GM23338 (cell line): ENCODE measurements around the gene ZBTB5. TPM values are rescaled to one million over a fixed set of nuclear protein-coding genes. Genes with fewer than 3 reads are reported as not detected.
"Not testable (repeated sequence)": the region's sequence is repeated elsewhere in the genome, so short reads cannot be mapped to it uniquely, and the experiment has no call there.

Experiments used
- ATAC-seq: fragments of 200-7000 bp; cut with Tn5 transposase; 3 replicates; pipeline ENCODE4 v1.9.1; 2020
- DNase-seq: peaks from one replicate; pipeline ENCODE4 v3.0.0-alpha.2; 2015; ENCODE audit warnings: low spot score
- H2AFZ ChIP-seq: fragments of 200-600 bp; sonication (generic); 2 replicates; pipeline ENCODE4 v1.8.0; 2016; ENCODE audit warnings: antibody characterized with exemption, mild to moderate bottlenecking, moderate library complexity
- H3F3A ChIP-seq: fragments of 200-600 bp; sonication (generic); replicated peaks from 2 replicates; pipeline ENCODE4 v1.8.0; 2017; ENCODE audit warnings: antibody characterized with exemption, mixed run types, low read depth
- H3K27ac ChIP-seq: fragments of 200-600 bp; sonication (generic); 2 replicates; pipeline ENCODE4 v1.6.1; 2016; ENCODE audit warnings: low read depth
- H3K27me3 ChIP-seq: fragments of 200-600 bp; sonication (generic); 2 replicates; pipeline ENCODE4 v1.8.0; 2016; ENCODE audit warnings: mild to moderate bottlenecking, mixed run types, moderate library complexity; ENCODE audit not compliant: insufficient read depth
- H3K36me3 ChIP-seq: fragments of 200-600 bp; sonication (generic); 2 replicates; pipeline ENCODE4 v1.8.0; 2016; ENCODE audit warnings: mild to moderate bottlenecking; ENCODE audit not compliant: insufficient read depth
- H3K4me1 ChIP-seq: fragments of 200-600 bp; sonication (generic); 2 replicates; pipeline ENCODE4 v1.8.0; 2016; ENCODE audit warnings: mild to moderate bottlenecking, moderate library complexity; ENCODE audit not compliant: insufficient read depth
- H3K4me2 ChIP-seq: fragments of 200-600 bp; sonication (generic); 2 replicates; pipeline ENCODE4 v1.7.1; 2017; ENCODE audit warnings: mixed run types
- H3K4me3 ChIP-seq: fragments of 200-600 bp; sonication (generic); 2 replicates; pipeline ENCODE4 v1.6.1; 2016; ENCODE audit warnings: mixed run types
- H3K79me2 ChIP-seq: fragments of 200-600 bp; sonication (generic); replicated peaks from 2 replicates; pipeline ENCODE4 v1.8.0; 2017; ENCODE audit warnings: mild to moderate bottlenecking; ENCODE audit not compliant: insufficient read depth
- H3K9me2 ChIP-seq: fragments of 200-600 bp; sonication (generic); 2 replicates; pipeline ENCODE4 v1.8.0; 2017; ENCODE audit not compliant: insufficient read depth
- H4K20me1 ChIP-seq: fragments of 200-600 bp; sonication (generic); replicated peaks from 2 replicates; pipeline ENCODE4 v1.8.0; 2017; ENCODE audit warnings: mild to moderate bottlenecking; ENCODE audit not compliant: insufficient read depth
- H3K27ac Mint-ChIP-seq: 2 replicates; pipeline ENCODE4 v1.8.0; 2020; ENCODE audit warnings: inconsistent platforms, mild to moderate bottlenecking, moderate library complexity, mixed read lengths
- H3K27me3 Mint-ChIP-seq: 3 replicates; pipeline ENCODE4 v1.8.0; 2022; ENCODE audit warnings: low read depth, mild to moderate bottlenecking, moderate library complexity, mixed read lengths, inconsistent platforms; ENCODE audit not compliant: insufficient read depth, poor library complexity
- H3K36me3 Mint-ChIP-seq: 3 replicates; pipeline ENCODE4 v1.8.0; 2021; ENCODE audit warnings: low read depth, mild to moderate bottlenecking, inconsistent platforms, moderate library complexity, mixed read lengths
- H3K4me1 Mint-ChIP-seq: 3 replicates; pipeline ENCODE4 v1.8.0; 2020; ENCODE audit warnings: mild to moderate bottlenecking, inconsistent platforms, mixed read lengths
- H3K4me3 Mint-ChIP-seq: 3 replicates; pipeline ENCODE4 v1.8.0; 2021; ENCODE audit warnings: moderate library complexity, mild to moderate bottlenecking, inconsistent platforms, mixed read lengths
- H3K9me3 Mint-ChIP-seq: 3 replicates; pipeline ENCODE4 v1.8.0; 2020; ENCODE audit warnings: moderate library complexity, mild to moderate bottlenecking, inconsistent platforms, mixed read lengths
- EZH2 ChIP-seq: fragments of 200-600 bp; sonication (generic); IDR thresholded peaks from one replicate; pipeline ENCODE4 v1.8.0; 2017; ENCODE audit warnings: antibody characterized with exemption, mild to moderate bottlenecking, low read depth; ENCODE audit not compliant: unreplicated experiment
- EZH2phosphoT487 ChIP-seq: fragments of 200-600 bp; sonication (generic); IDR thresholded peaks from one replicate; pipeline ENCODE4 v1.8.1; 2018; ENCODE audit warnings: antibody characterized with exemption; ENCODE audit not compliant: unreplicated experiment
- POLR2AphosphoS5 ChIP-seq: IDR thresholded peaks from 2 replicates; pipeline ENCODE4 v1.6.1; 2016; ENCODE audit warnings: antibody characterized with exemption, low read depth
- STAT1 ChIP-seq: IDR thresholded peaks from one replicate; pipeline ENCODE4 v1.6.1; 2016; ENCODE audit warnings: antibody characterized with exemption; ENCODE audit not compliant: unreplicated experiment
- ZNF114 ChIP-seq: fragments of 250-450 bp; sonication (Bioruptor Pico); IDR thresholded peaks from 2 replicates; pipeline ENCODE4 v1.5.0; 2020; ENCODE audit warnings: mild to moderate bottlenecking, moderate library complexity
- ZNF331 ChIP-seq: fragments of 250-450 bp; sonication (Bioruptor Pico); IDR thresholded peaks from 2 replicates; pipeline ENCODE4 v1.5.0; 2020; ENCODE audit warnings: low read depth, mild to moderate bottlenecking, moderate library complexity
- polyA plus RNA-seq: library from polyadenylated mRNA; unstranded; fragments of >200 nt; fragmentation: Nextera tagmentation; extraction: Ambion mirVana; gene quantifications from 2 replicates; pipeline ENCODE4 v1.2.1, GENCODE V29; 2016
- total RNA-seq: library from RNA; depleted of rRNA; stranded (reverse); fragments of >200 nt; shearing (Covaris generic); gene quantifications from 2 replicates; pipeline ENCODE4 v1.2.3, GENCODE V29; 2014
- TF ChIP-seq, protein P1 (sequence below): IDR thresholded peaks from 2 replicates; pipeline ENCODE4 v1.6.1; 2016; ENCODE audit warnings: antibody characterized with exemption
- TF ChIP-seq, protein P2 (sequence below): IDR thresholded peaks from one replicate; pipeline ENCODE4 v1.6.1; 2018; ENCODE audit warnings: antibody characterized with exemption; ENCODE audit not compliant: unreplicated experiment
- TF ChIP-seq, protein P3 (sequence below), 2 experiments: fragments of 200-600 bp in 1 of 2; sonication (generic) in 1 of 2; conservative IDR thresholded peaks; 2 replicates each; pipeline versions ENCODE4 v1.5.1 to v1.6.1; 2016 to 2017; ENCODE audit warnings: antibody characterized with exemption in 2 of 2, low read depth in 2 of 2, mild to moderate bottlenecking in 2 of 2, moderate library complexity in 1 of 2

Gene ZBTB5
- total and polyA plus RNA-seq, 2 experiments from 2014 or later = 2.8 to 19.5 TPM

DNA sequence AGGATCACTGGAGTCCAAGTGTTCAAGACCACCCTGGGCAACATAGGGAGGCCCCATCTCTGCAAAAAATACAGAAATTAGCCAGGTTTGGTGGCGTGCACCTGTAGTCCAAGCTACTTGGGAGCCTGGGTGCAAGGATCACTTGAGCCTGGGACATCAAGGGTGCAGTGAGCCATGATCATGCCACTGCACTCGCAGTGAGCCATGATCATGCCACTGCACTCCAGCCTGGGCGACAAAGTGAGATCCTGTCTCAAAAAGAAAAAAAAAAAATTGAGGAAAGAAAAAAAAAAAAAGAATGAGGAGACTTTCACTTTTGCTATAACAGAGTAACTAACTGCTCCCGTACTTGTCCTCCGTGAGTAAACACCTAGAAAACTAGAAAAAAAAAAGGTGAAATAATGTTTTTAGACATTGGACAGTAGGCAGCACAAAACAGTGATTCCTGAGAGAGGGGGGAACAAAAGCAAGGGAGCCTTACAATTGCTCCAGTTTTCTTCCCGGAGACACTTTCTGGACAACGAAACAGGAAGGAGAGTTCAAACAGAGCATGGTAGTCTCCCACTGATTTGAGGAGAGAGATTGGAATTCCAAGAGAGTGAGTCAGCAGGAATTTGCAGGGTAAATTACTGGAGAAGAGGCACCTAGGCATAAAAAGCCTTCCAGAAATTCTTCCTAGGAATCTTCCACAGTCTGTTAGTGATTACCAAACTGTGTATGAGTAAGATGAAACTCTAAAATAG lies 6.9 kb upstream of the ZBTB5 start:
- peaks cover 13% of the 10 kb centered on the region for H3K27me3 Mint-ChIP-seq
- H3K79me2 ChIP-seq = no peaks in the 10 kb centered on the region
- DNase-seq (peak; percentile 95), ATAC-seq (peak; percentile 89)
- H3K4me2 ChIP-seq = peak overlapping the region; percentile 6; the same call in 1 of the 2 replicates
- H2AFZ ChIP-seq = no peak overlapping the region
- peak overlapping the region; percentile 98 for H3K27ac Mint-ChIP-seq
- no peaks in the 10 kb centered on the region for H3K27me3 ChIP-seq
- peak overlapping the region; percentile 48; the same call in 2 of the 3 replicates for H3K4me3 Mint-ChIP-seq
- peaks cover 33% of the 10 kb centered on the region for H3K9me3 Mint-ChIP-seq
- H3K27ac ChIP-seq = peak overlapping the region; percentile 89
- H4K20me1 ChIP-seq = no peaks in the 10 kb centered on the region
- H3K36me3 Mint-ChIP-seq = peaks cover 23% of the 10 kb centered on the region; the same call in 2 of the 3 replicates
- no peaks in the 10 kb centered on the region for H3K36me3 ChIP-seq
- peaks cover 9% of the 10 kb centered on the region for H3F3A ChIP-seq
- 0 out of 2 replicates have a peak, but pooled peaks cover 6% of the 10 kb centered on the region for H3K9me2 ChIP-seq
- peaks cover 8% of the 10 kb centered on the region for H3K4me1 ChIP-seq
- no peak overlapping the region for H3K4me3 ChIP-seq
- H3K4me1 Mint-ChIP-seq = peaks cover 16% of the 10 kb centered on the region
- TF ChIP-seq POLR2AphosphoS5 = no peak; the same call in 1 of the 2 replicates
- TF ChIP-seq, protein P1, sequence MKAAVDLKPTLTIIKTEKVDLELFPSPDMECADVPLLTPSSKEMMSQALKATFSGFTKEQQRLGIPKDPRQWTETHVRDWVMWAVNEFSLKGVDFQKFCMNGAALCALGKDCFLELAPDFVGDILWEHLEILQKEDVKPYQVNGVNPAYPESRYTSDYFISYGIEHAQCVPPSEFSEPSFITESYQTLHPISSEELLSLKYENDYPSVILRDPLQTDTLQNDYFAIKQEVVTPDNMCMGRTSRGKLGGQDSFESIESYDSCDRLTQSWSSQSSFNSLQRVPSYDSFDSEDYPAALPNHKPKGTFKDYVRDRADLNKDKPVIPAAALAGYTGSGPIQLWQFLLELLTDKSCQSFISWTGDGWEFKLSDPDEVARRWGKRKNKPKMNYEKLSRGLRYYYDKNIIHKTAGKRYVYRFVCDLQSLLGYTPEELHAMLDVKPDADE = peak; percentile 48; the same call in 1 of the 2 replicates

DNA sequence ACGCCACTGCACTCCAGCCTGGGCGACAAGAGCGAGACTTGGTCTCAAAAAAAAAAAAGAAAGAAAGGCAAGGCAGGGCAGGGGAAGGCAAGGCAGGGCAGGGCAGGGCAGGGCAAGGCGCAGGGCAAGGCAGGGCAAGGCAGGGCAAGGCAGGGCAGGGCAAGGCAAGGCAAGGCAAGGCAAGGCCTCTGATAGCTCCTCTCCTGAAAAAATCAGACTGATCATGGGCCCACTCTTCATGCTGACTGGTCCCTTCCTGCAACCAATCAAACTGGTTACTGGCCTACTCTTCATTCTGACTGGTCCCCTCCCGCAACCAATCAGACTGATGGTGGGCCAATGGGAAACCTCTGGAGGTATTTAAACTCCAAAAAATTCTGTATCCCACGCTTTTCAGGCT lies 3.4 kb upstream of the ZBTB5 start:
- DNase-seq = peak; percentile 45
- no peak overlapping the region for H2AFZ ChIP-seq
- TF ChIP-seq POLR2AphosphoS5 (no peak; the same call in 1 of the 2 replicates), EZH2 (no peak), STAT1 (no peak), ZNF331 (CRISPR knock-in tag) (no peak), ZNF114 (CRISPR knock-in tag) (no peak), EZH2phosphoT487 (no peak)
- TF ChIP-seq, protein P2, sequence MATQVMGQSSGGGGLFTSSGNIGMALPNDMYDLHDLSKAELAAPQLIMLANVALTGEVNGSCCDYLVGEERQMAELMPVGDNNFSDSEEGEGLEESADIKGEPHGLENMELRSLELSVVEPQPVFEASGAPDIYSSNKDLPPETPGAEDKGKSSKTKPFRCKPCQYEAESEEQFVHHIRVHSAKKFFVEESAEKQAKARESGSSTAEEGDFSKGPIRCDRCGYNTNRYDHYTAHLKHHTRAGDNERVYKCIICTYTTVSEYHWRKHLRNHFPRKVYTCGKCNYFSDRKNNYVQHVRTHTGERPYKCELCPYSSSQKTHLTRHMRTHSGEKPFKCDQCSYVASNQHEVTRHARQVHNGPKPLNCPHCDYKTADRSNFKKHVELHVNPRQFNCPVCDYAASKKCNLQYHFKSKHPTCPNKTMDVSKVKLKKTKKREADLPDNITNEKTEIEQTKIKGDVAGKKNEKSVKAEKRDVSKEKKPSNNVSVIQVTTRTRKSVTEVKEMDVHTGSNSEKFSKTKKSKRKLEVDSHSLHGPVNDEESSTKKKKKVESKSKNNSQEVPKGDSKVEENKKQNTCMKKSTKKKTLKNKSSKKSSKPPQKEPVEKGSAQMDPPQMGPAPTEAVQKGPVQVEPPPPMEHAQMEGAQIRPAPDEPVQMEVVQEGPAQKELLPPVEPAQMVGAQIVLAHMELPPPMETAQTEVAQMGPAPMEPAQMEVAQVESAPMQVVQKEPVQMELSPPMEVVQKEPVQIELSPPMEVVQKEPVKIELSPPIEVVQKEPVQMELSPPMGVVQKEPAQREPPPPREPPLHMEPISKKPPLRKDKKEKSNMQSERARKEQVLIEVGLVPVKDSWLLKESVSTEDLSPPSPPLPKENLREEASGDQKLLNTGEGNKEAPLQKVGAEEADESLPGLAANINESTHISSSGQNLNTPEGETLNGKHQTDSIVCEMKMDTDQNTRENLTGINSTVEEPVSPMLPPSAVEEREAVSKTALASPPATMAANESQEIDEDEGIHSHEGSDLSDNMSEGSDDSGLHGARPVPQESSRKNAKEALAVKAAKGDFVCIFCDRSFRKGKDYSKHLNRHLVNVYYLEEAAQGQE = no peak
- TF ChIP-seq, protein P3, sequence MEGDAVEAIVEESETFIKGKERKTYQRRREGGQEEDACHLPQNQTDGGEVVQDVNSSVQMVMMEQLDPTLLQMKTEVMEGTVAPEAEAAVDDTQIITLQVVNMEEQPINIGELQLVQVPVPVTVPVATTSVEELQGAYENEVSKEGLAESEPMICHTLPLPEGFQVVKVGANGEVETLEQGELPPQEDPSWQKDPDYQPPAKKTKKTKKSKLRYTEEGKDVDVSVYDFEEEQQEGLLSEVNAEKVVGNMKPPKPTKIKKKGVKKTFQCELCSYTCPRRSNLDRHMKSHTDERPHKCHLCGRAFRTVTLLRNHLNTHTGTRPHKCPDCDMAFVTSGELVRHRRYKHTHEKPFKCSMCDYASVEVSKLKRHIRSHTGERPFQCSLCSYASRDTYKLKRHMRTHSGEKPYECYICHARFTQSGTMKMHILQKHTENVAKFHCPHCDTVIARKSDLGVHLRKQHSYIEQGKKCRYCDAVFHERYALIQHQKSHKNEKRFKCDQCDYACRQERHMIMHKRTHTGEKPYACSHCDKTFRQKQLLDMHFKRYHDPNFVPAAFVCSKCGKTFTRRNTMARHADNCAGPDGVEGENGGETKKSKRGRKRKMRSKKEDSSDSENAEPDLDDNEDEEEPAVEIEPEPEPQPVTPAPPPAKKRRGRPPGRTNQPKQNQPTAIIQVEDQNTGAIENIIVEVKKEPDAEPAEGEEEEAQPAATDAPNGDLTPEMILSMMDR (conservative IDR thresholded peaks at IDR 0.05; ENCODE audit: low read depth in 2 of 2) = no peak
- H3F3A ChIP-seq = peaks cover 21% of the 10 kb centered on the region
- H3K4me1 Mint-ChIP-seq = peaks cover 25% of the 10 kb centered on the region
- H3K27ac Mint-ChIP-seq = no peak overlapping the region
- H3K27me3 ChIP-seq = no peaks in the 10 kb centered on the region
- H3K9me3 Mint-ChIP-seq = peaks cover 9% of the 10 kb centered on the region; the same call in 2 of the 3 replicates
- no peak for ATAC-seq
- no peaks in the 10 kb centered on the region for H3K36me3 ChIP-seq
- H3K4me3 Mint-ChIP-seq = no peak overlapping the region
- H3K36me3 Mint-ChIP-seq = peaks cover 9% of the 10 kb centered on the region; the same call in 2 of the 3 replicates
- H3K9me2 ChIP-seq = 0 out of 2 replicates have a peak, but pooled peaks cover 5% of the 10 kb centered on the region
- peaks cover 11% of the 10 kb centered on the region for H3K79me2 ChIP-seq
- H3K27me3 Mint-ChIP-seq = peaks cover 31% of the 10 kb centered on the region
- H4K20me1 ChIP-seq = peaks cover 1% of the 10 kb centered on the region; the same call in 1 of the 2 replicates
- H3K4me2 ChIP-seq = no peak overlapping the region
- H3K4me1 ChIP-seq = peaks cover 13% of the 10 kb centered on the region
- H3K4me3 ChIP-seq = no peak overlapping the region
- no peak overlapping the region for H3K27ac ChIP-seq

DNA sequence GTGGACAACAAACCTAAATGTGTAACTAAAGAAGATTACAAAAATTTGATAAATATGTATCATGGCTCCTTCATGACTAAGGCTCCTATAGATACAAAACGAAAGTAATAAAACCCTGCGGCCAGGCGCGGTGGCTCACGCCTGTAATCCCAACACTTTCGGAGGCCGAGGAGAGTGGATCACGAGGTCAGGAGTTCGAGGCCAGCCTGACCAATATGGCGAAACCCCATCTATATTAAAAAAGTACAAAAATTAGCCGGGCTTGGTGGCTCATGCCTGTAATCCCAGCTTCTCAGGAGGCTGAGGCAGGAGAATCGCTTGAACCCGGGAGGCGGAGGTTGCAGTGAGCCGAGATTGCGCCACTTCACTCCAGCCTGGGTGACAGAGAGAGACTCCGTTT lies 2.3 kb upstream of the ZBTB5 start:
- not testable (repeated sequence) for H3K9me2 ChIP-seq, H3K4me2 ChIP-seq, H3K9me3 Mint-ChIP-seq, H2AFZ ChIP-seq, H3K36me3 Mint-ChIP-seq, H3K4me3 Mint-ChIP-seq, H3K27ac ChIP-seq, H3K27ac Mint-ChIP-seq, H3K36me3 ChIP-seq, H3K4me3 ChIP-seq, H3K27me3 ChIP-seq, ATAC-seq, DNase-seq
- peaks cover 30% of the 10 kb centered on the region for H3K27me3 Mint-ChIP-seq
- Histone ChIP-seq H4K20me1 (peaks cover 11% of the 10 kb centered on the region), H3K79me2 (peaks cover 22% of the 10 kb centered on the region), H3K4me1 (peaks cover 24% of the 10 kb centered on the region), H3F3A (peaks cover 14% of the 10 kb centered on the region; the same call in 1 of the 2 replicates)
- H3K4me1 Mint-ChIP-seq = peaks cover 35% of the 10 kb centered on the region
